ENCODE data around the gene SGPP2.

The SGPP2 gene

DNA sequence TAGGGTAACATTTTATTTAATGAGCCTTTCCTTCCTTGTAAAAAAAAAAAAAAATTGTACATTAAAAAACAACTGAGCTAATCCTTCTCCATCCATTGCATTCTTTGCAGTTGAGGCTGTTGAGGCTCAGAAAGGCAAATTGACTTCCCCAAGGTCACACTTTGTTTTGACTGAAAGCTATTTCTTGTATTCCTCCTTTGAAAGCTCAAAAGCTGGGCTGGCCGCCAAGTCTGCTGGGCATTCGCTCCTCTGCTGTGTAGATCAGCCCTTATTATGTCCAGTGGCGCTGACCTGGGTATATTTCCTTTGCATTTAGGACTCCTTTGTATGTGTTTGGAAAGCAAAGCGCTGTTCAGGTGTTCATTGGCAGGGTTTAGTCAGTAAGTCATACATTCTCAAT, 44.0 kb downstream of the SGPP2 start:
- TF ChIP-seq, protein P1, sequence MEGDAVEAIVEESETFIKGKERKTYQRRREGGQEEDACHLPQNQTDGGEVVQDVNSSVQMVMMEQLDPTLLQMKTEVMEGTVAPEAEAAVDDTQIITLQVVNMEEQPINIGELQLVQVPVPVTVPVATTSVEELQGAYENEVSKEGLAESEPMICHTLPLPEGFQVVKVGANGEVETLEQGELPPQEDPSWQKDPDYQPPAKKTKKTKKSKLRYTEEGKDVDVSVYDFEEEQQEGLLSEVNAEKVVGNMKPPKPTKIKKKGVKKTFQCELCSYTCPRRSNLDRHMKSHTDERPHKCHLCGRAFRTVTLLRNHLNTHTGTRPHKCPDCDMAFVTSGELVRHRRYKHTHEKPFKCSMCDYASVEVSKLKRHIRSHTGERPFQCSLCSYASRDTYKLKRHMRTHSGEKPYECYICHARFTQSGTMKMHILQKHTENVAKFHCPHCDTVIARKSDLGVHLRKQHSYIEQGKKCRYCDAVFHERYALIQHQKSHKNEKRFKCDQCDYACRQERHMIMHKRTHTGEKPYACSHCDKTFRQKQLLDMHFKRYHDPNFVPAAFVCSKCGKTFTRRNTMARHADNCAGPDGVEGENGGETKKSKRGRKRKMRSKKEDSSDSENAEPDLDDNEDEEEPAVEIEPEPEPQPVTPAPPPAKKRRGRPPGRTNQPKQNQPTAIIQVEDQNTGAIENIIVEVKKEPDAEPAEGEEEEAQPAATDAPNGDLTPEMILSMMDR (IDR thresholded peaks at IDR 0.05; ENCODE audit: low read depth, low read length, missing control alignments) = no peak
- no peak for DNase-seq
- in situ Hi-C loops (cut with HindIII; ENCODE audit: low pct_ligation_motif_present, low sequenced_read_pairs) = no loop called here
- no peaks in the 10 kb centered on the region for H3K36me3 ChIP-seq (replicated peaks)
- no peak overlapping the region for H3K27ac ChIP-seq
- no peak overlapping the region for H3K4me3 ChIP-seq (ENCODE audit: low read depth, low read length)
- H3K27me3 ChIP-seq (replicated peaks) = no peaks in the 10 kb centered on the region

DNA sequence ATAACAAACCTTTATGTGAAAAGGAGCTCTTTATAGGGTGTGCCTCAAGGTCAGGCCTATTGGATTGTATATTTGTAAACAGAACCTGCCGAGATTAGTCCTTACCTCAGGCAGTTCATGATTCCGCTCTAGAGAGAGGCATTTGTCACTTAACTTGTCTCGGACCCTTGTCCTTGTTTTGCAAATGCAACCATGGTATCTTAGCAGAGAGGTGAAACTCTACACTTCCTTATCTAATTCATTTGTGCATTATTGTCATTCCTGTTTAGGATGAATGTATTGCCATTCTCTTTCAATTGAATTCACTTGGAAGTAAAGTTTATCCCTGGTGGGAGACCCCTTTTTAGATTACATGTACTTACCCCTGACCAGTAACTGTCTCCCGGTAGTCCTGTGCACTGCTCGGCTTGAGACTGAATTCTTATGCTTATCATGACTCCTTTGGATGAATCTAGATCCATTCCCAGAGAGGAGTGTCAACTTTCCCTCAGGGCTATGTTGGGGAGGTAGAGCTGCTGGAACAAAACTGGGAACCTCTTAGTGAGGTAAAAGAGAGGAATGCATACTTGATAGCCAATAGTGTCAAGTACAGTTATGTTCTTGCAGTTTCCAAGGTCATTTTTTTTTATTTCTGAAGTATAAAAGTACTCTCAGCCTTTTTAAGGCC, 46.6 kb downstream of the SGPP2 start:
- H3K27ac ChIP-seq = no peak overlapping the region
- H3K27me3 ChIP-seq (replicated peaks) = no peaks in the 10 kb centered on the region
- TF ChIP-seq, protein P1 (IDR thresholded peaks at IDR 0.05; ENCODE audit: low read depth, low read length, missing control alignments) = no peak
- DNase-seq = no peak
- no peaks in the 10 kb centered on the region for H3K36me3 ChIP-seq (replicated peaks)
- in situ Hi-C loops (cut with HindIII; ENCODE audit: low pct_ligation_motif_present, low sequenced_read_pairs) = no loop called here
- H3K4me3 ChIP-seq (ENCODE audit: low read depth, low read length) = no peak overlapping the region

DNA sequence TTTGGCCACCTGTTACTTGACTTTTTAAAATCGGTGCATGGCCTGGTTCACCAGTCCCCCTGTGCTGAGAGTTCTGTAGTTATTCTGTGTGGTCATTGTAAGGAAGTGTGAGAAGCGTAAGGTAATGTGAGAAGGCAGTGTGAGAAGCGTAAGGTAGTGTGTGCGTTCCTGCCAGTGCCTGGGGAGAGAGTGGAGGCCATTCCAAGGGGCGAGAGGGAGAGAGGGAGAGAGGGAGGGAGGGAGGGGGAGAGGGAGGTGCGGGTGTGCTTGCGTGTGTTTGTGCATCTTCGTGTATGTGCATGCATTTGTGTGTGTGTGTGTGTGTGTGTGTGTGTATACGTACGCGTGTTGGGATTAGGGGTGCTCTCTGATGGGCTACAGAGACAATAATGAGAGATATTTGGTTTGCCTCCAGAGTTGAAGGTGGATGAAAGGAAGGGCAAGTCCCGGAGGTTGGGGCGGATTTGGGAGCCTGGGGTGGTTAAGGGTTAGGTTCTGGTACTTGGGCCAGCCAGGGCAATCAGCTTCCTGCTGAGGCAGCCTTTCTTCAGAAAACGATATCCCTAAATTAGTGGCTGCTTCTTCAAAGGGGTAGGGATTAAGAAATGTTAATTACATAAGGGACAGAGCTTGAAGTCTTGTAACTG, 53.7 kb downstream of the SGPP2 start:
- DNase-seq = no peak
- in situ Hi-C loops (cut with HindIII; ENCODE audit: low pct_ligation_motif_present, low sequenced_read_pairs) = no loop called here

DNA sequence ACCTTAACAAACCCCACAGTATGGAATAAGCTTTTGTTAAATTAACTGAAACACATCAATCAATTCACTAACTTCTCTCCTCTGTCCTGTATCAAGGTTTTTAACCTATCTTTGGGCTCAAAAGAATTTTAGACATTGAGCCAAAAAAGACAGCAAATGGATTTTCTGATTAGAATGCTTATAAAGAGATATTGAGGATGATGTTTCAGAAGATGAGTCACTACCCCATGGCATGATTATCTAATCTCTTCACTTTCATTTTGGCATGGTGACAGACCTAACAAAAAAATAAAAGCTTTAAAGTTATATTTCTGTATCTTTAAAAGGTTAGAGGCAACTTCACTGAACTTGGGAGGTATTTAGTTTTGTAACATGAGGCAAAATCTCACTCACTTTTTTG, 55.5 kb downstream of the SGPP2 start:
- Histone ChIP-seq H3K27me3 (replicated peaks) (no peaks in the 10 kb centered on the region), H3K36me3 (replicated peaks) (no peaks in the 10 kb centered on the region), H3K4me3 (ENCODE audit: low read depth, low read length) (no peak overlapping the region), H3K27ac (no peak overlapping the region)
- in situ Hi-C loops (cut with HindIII; ENCODE audit: low pct_ligation_motif_present, low sequenced_read_pairs) = no loop called here
- TF ChIP-seq, protein P1 (IDR thresholded peaks at IDR 0.05; ENCODE audit: low read depth, low read length, missing control alignments) = no peak
- no peak for DNase-seq

More for the DNA sequence above, 53.7 kb downstream of the SGPP2 start:
- Histone ChIP-seq H3K27ac (no peak overlapping the region), H3K4me3 (ENCODE audit: low read depth, low read length) (no peak overlapping the region), H3K27me3 (replicated peaks) (no peaks in the 10 kb centered on the region), H3K36me3 (replicated peaks) (no peaks in the 10 kb centered on the region)
- TF ChIP-seq, protein P1 (IDR thresholded peaks at IDR 0.05; ENCODE audit: low read depth, low read length, missing control alignments) = no peak

DNA sequence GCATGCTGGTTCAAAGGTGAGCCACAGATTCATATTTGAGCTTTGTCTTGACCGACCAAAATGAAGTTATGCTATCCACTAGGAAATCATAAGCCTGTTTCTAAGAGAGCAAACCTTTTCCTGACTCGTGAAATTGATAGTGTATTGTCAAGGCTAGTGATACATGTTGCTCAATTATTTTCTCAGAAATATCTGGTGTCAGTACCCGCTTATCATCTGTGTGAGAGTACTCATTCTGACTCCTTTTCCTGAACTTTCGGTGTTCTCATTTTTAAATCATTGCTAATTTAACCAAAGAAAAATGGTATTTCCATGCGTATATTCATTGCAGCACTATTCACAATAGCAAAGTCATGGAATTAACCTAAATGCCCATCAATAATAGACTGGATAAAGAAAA, 56.2 kb downstream of the SGPP2 start:
- H3K4me3 ChIP-seq (ENCODE audit: low read depth, low read length) = no peak overlapping the region
- no peaks in the 10 kb centered on the region for H3K36me3 ChIP-seq (replicated peaks)
- in situ Hi-C loops (cut with HindIII; ENCODE audit: low pct_ligation_motif_present, low sequenced_read_pairs) = no loop called here
- DNase-seq = no peak
- H3K27ac ChIP-seq = no peak overlapping the region
- TF ChIP-seq, protein P1 (IDR thresholded peaks at IDR 0.05; ENCODE audit: low read depth, low read length, missing control alignments) = no peak
- no peaks in the 10 kb centered on the region for H3K27me3 ChIP-seq (replicated peaks)
